ENCODE results near the gene DPP8. TPM values are rescaled to one million over a fixed set of nuclear protein-coding genes. Genes with fewer than 3 reads are reported as not detected.

The DPP8 gene
- total RNA-seq, 2 experiments from 2014 or later: 48.7 to 52.2 TPM

DNA sequence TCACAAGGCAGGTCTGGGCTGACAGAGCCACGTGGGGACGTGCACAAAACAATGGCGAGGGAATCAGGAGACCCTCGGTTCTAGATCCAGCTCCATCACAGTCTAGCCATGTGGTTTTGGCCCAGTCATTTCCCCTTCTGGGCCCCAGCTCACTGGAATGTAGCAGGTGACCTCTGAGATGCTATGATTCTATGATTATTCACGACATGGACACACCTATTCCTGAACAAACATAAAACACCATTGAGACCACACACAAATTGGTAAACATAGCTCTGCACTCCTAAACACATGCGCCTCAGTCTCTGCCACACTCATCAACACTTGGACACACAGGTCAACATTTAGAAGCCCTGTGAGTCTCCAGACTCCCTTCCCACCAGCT, 103.7 kb downstream of the DPP8 start:
- no peak overlapping the region for H3K4me3 Mint-ChIP-seq
- H3K4me1 Mint-ChIP-seq: peaks cover 6% of the 10 kb centered on the region
- H3K36me3 Mint-ChIP-seq: no peaks in the 10 kb centered on the region
- H3K27ac Mint-ChIP-seq: no peak overlapping the region
- no peaks in the 10 kb centered on the region for H3K9me3 Mint-ChIP-seq
- POLR2A ChIA-PET: no interaction called here
- peaks cover 24% of the 10 kb centered on the region for H3K27me3 Mint-ChIP-seq
- no peak for ATAC-seq (ENCODE audit: low read depth)
- no peak for DNase-seq

DNA sequence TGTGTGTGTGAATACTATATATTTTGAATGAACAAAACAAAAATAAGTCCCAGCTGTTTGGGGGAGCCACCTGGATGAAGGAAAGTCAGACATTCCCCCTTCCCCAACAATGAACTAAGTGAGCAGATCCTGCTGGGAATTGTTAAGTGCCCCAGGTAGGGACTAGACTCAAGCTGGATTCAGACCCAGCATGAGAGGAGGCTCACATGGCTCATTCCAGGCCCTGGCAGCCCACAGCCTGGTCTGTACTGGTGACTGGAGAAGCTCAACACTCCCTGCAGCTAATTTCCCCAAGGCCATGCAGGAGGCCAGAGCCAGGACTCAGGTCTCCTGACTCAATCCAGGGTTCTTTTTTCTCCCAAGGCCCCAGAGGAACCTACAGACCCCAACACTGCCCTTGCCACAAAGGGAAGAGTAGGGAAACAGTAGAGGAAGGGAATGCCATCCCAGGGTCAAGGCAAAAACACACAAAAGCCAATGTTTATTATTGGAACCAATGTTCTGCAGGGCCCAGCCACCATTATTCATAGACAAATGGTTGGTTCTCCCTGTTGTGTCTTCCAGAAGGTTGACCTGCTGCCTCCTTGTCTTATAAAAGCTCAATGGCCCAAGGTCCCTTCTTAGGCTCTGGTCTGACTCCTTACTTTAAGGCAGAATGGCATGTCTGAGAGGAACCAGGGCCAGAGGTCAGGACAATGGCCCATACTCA, 104.3 kb downstream of the DPP8 start:
- no peak overlapping the region for H3K27ac Mint-ChIP-seq
- peaks cover 6% of the 10 kb centered on the region for H3K4me1 Mint-ChIP-seq
- no peak overlapping the region for H3K4me3 Mint-ChIP-seq
- POLR2A ChIA-PET: no interaction called here
- ATAC-seq (ENCODE audit: low read depth) (no peak), DNase-seq (no peak)
- no peaks in the 10 kb centered on the region for H3K9me3 Mint-ChIP-seq
- H3K27me3 Mint-ChIP-seq: peaks cover 20% of the 10 kb centered on the region
- H3K36me3 Mint-ChIP-seq: no peaks in the 10 kb centered on the region

GRCh38 chr15:65412556-65412955, 104.9 kb downstream of the DPP8 start:
- Mint-ChIP-seq H3K36me3 (no peaks in the 10 kb centered on the region), H3K27ac (no peak overlapping the region), H3K4me1 (peaks cover 6% of the 10 kb centered on the region), H3K9me3 (no peaks in the 10 kb centered on the region), H3K4me3 (no peak overlapping the region), H3K27me3 (peaks cover 21% of the 10 kb centered on the region)
- DNase-seq (no peak), ATAC-seq (ENCODE audit: low read depth) (no peak)
- POLR2A ChIA-PET: no interaction called here

DNA sequence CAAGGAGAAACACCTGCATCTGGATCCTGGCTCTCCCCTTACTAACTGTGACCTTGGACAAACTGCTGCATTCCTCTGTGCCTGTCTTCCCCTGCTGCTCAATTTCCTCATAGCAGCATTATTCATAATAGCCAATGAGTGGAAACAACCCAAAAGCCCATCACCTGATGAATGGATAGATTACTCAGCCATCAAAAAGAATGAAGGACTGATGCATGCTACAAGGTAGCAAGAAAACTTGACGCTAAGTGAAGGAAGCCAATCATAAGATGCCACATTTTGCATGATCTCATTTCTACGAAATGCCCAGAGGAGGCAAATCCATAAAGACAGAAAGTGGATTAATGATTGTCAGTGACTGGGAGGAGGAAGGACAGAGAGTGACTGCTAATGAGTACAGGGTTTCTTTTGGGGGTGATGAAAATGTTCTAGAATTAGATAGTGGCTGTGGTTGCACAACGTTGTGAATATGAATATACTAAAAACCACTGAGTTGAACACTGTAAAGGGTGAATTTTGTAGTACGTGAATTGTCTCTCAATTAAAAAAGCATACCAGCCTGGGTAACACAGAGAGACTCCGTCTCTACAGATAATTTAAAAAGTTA, 105.9 kb downstream of the DPP8 start:
- no peaks in the 10 kb centered on the region for H3K36me3 Mint-ChIP-seq
- H3K4me3 Mint-ChIP-seq: no peak overlapping the region
- POLR2A ChIA-PET: no interaction called here
- ATAC-seq (ENCODE audit: low read depth) (no peak), DNase-seq (no peak)
- no peak overlapping the region for H3K27ac Mint-ChIP-seq
- H3K27me3 Mint-ChIP-seq: peaks cover 17% of the 10 kb centered on the region
- peaks cover 6% of the 10 kb centered on the region for H3K4me1 Mint-ChIP-seq
- H3K9me3 Mint-ChIP-seq: no peaks in the 10 kb centered on the region

GRCh38 chr15:65410972-65411371, 106.5 kb downstream of the DPP8 start:
- Mint-ChIP-seq H3K27ac (no peak overlapping the region), H3K36me3 (no peaks in the 10 kb centered on the region), H3K27me3 (peaks cover 17% of the 10 kb centered on the region), H3K9me3 (no peaks in the 10 kb centered on the region), H3K4me3 (no peak overlapping the region), H3K4me1 (peaks cover 6% of the 10 kb centered on the region)
- ATAC-seq (ENCODE audit: low read depth) (no peak), DNase-seq (no peak)
- POLR2A ChIA-PET: no interaction called here

DNA sequence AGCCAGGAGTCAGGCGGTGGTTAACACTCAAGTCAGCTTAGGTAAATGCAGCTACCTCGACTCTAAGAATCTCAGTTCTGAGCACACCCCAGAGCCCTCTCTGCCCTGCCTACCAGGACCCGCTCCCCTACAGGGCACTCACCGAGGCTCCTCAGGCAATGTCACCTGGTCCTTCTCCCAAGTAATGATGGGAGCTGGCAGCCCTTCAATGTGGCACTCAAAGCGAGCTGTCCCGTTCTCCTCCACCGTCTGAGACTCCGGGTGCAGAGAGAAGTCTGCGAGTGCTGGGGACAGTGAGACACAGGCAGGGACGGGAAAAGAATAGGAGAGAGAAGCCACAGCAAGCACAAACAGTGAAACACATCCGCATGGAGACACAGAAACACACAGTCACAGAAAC, 107.5 kb downstream of the DPP8 start:
- Mint-ChIP-seq H3K36me3 (no peaks in the 10 kb centered on the region), H3K9me3 (no peaks in the 10 kb centered on the region), H3K4me1 (peaks cover 6% of the 10 kb centered on the region), H3K27me3 (peaks cover 19% of the 10 kb centered on the region), H3K4me3 (no peak overlapping the region), H3K27ac (no peak overlapping the region)
- DNase-seq (no peak), ATAC-seq (ENCODE audit: low read depth) (no peak)
- POLR2A ChIA-PET: no interaction called here

DNA sequence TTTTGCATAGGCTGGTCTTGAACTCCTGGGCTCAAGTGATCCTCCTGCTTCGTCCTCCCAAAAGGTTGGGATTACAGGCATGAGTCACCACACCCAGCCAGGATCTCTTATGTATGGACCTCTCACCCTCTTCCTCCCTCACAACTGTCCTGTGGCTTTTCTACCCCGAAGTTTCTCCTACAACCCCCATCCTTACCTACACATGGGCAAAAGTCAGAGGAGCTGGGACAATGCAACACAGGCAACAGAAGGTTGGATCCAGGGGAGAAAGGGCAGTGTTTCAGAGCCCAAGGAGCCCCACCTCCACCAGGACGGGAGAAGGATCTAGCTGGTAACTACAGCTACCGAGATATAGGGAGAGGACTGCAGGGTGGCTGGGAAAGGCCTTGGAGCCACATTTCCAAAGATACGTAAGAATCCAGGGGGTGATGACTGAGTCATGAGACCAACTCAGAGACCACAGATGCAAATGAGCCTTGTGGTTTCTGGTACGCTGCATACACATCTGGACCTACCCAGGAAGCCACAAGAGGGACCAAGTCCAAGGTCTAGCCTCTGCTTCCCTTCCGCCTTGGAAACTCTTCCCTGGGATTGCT, 108.4 kb downstream of the DPP8 start:
- Mint-ChIP-seq H3K27ac (no peak overlapping the region), H3K36me3 (no peaks in the 10 kb centered on the region), H3K4me1 (peaks cover 6% of the 10 kb centered on the region), H3K9me3 (no peaks in the 10 kb centered on the region), H3K4me3 (no peak overlapping the region), H3K27me3 (peaks cover 24% of the 10 kb centered on the region)
- ATAC-seq (ENCODE audit: low read depth) (no peak), DNase-seq (no peak)
- POLR2A ChIA-PET: no interaction called here

DNA sequence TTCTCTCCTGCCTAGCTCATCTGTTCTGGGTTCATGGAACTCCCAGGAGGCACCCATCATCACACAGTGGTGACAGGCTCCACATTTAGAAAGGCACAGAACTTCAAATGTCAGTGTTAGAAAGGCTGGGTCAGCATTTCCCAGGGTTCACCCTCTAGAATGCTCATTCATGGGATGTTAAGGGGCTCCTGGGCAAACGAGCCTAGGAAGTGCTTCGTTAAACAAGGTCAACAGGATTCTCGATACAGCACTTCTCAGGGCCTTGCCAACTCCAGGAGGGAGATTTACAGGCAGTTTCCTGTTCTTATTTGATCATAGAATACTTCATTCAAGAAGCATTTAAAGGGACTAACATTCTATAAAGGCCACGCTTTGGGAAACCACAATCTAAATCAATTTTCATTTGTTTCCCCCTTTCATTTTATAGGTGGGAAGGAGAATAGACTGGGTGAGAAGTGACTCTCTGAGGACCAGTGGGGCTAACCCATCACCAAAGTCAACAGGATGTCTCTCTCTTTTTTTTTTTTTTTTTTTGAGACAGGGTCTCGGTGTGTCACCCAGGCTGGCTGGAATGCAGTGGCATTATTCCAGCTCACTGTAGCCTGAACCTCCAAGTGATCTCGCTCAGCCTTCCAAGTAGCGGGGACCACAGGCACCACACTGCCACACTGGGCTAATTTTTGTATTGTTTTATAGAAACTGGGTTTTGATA, 109.0 kb downstream of the DPP8 start:
- no peak overlapping the region for H3K27ac Mint-ChIP-seq
- H3K36me3 Mint-ChIP-seq: no peaks in the 10 kb centered on the region
- H3K4me3 Mint-ChIP-seq: no peak overlapping the region
- peaks cover 25% of the 10 kb centered on the region for H3K27me3 Mint-ChIP-seq
- H3K9me3 Mint-ChIP-seq: no peaks in the 10 kb centered on the region
- ATAC-seq (ENCODE audit: low read depth) (no peak), DNase-seq (no peak)
- peaks cover 6% of the 10 kb centered on the region for H3K4me1 Mint-ChIP-seq
- POLR2A ChIA-PET: no interaction called here

GRCh38 chr15:65406424-65407000, 111.0 kb downstream of the DPP8 start:
- Mint-ChIP-seq H3K4me1 (peaks cover 6% of the 10 kb centered on the region), H3K9me3 (no peaks in the 10 kb centered on the region), H3K4me3 (no peak overlapping the region), H3K27me3 (peaks cover 25% of the 10 kb centered on the region), H3K27ac (no peak overlapping the region), H3K36me3 (no peaks in the 10 kb centered on the region)
- ATAC-seq (ENCODE audit: low read depth) (no peak), DNase-seq (no peak)
- POLR2A ChIA-PET: no interaction called here

DNA sequence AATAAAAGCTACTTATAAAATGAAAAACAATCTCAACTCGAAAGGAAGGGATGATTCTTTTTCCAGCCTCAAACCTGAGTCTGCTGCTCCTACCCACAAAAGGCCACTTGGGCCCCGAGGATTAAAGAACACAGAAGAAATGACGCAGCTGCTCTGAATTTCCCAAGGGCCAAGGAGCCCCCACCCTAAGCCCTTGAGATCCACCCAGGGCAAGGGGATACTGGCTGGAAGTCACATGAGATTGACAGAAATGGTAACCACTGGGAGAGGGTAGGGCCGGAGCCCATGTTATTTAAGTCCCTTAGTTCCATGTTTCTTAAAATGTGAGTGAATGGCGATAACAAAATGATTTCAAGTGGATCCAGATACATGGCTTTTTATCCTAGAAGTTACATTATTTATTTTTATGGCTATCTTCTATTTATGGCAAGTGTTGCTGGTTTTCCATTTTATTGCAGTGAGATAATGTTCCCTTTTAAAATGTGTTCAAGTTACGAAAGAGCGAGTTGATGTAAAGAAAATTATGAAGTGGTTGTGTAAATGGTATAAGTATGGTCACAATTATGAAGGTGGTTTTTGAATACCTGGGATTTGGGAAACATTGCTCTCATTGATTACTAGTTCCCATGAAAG, 111.6 kb downstream of the DPP8 start:
- no peaks in the 10 kb centered on the region for H3K9me3 Mint-ChIP-seq
- DNase-seq (no peak), ATAC-seq (ENCODE audit: low read depth) (no peak)
- H3K36me3 Mint-ChIP-seq: no peaks in the 10 kb centered on the region
- H3K27ac Mint-ChIP-seq: no peak overlapping the region
- peaks cover 9% of the 10 kb centered on the region for H3K4me1 Mint-ChIP-seq
- H3K4me3 Mint-ChIP-seq: no peak overlapping the region
- POLR2A ChIA-PET: no interaction called here
- peaks cover 25% of the 10 kb centered on the region for H3K27me3 Mint-ChIP-seq

- POLR2A ChIA-PET: no interaction called here
- no peak overlapping the region for H3K4me3 Mint-ChIP-seq
- H3K4me1 Mint-ChIP-seq: peaks cover 7% of the 10 kb centered on the region
- no peaks in the 10 kb centered on the region for H3K9me3 Mint-ChIP-seq
- peaks cover 28% of the 10 kb centered on the region for H3K27me3 Mint-ChIP-seq
- no peak overlapping the region for H3K27ac Mint-ChIP-seq
- no peak for ATAC-seq (ENCODE audit: low read depth)
- no peak for DNase-seq
- no peaks in the 10 kb centered on the region for H3K36me3 Mint-ChIP-seq
Measured at GRCh38 chr15:65404186-65404872, 113.2 kb downstream of the DPP8 start.

DNA sequence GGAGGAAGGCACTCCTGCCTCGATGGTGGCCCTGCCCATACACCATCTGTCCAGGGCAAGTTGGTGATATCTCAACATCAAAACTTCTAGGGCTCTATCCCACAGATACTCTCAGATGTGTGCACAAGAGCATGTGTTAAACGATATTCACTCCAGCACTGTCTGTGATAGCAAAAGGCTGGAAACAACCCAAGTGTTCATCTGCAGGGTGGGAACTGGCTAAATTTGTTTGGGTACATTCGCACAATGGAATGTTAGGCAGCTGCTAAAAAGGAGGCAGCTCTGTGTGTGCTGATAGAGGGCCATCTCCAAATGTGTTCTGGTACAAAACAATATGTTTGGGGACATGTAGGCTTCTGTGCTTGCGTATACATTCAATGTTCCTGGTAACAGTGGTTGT, 114.5 kb downstream of the DPP8 start:
- H3K4me1 Mint-ChIP-seq: peaks cover 3% of the 10 kb centered on the region
- no peak overlapping the region for H3K27ac Mint-ChIP-seq
- POLR2A ChIA-PET: no interaction called here
- H3K9me3 Mint-ChIP-seq: no peaks in the 10 kb centered on the region
- no peak for ATAC-seq (ENCODE audit: low read depth)
- peaks cover 37% of the 10 kb centered on the region for H3K27me3 Mint-ChIP-seq
- H3K4me3 Mint-ChIP-seq: no peak overlapping the region
- no peaks in the 10 kb centered on the region for H3K36me3 Mint-ChIP-seq
- no peak for DNase-seq

Measured in activated naive CD8-positive, alpha-beta T cell treated with anti-CD3 and anti-CD28 coated beads, Interleukin-2, amount 10 ng/mL, durations not matched to agents 7 days and 5 days (primary cell).